Muscle of leg (tissue), 11 donors: ENCODE measurements around the gene LAMC3. TPM values are rescaled to one million over a fixed set of nuclear protein-coding genes. Genes with fewer than 3 reads are reported as not detected.

Experiments used
- DNase-seq: peaks from one replicate; pipeline ENCODE4 v3.0.0; 2013
- H3K27ac ChIP-seq: one replicate; pipeline ENCODE4 v1.5.1; 2013; ENCODE audit warnings: mild to moderate bottlenecking, low read length, control low read depth
- H3K27me3 ChIP-seq: one replicate; pipeline ENCODE4 v1.6.1; 2013; ENCODE audit warnings: low read length; ENCODE audit not compliant: control insufficient read depth, insufficient read depth
- H3K36me3 ChIP-seq: one replicate; pipeline ENCODE4 v1.6.1; 2013; ENCODE audit warnings: low read length; ENCODE audit not compliant: control insufficient read depth, insufficient read depth
- H3K4me1 ChIP-seq: one replicate; pipeline ENCODE4 v1.6.1; 2013; ENCODE audit warnings: low read length; ENCODE audit not compliant: control insufficient read depth, insufficient read depth
- H3K4me3 ChIP-seq: one replicate; pipeline ENCODE4 v1.5.1; 2013; ENCODE audit warnings: low read length, control low read depth
- H3K9me3 ChIP-seq: replicated peaks from 2 replicates; pipeline ENCODE4 v1.6.1; 2013; ENCODE audit warnings: low read depth, low read length; ENCODE audit not compliant: control insufficient read depth
- WGBS: methylation state at CpG from one replicate; pipeline ENCODE4 v1.1.5; 2013; ENCODE audit warnings: missing lambda C conversion rate; ENCODE audit not compliant: insufficient coverage; 5-methylcytosine and 5-hydroxymethylcytosine counted together
- polyA plus RNA-seq, 8 donors: library from polyadenylated mRNA; unstranded; fragments of 120-200 nt; gene quantifications; one replicate each; pipeline versions ENCODE4 v1.2.1 to v1.2.3, GENCODE V29; 2013; ENCODE audit warnings: inconsistent platforms in 1 of 8, low replicate concordance in 1 of 8; ENCODE audit not compliant: insufficient read length in 8 of 8, insufficient read depth in 1 of 8
- total RNA-seq: library from RNA; stranded (reverse); fragments of 120-200 nt; gene quantifications from one replicate; pipeline ENCODE4 v1.2.4, GENCODE V29; 2013

Gene LAMC3
- total and polyA plus RNA-seq, 9 donors = 1.0 to 4.0 (median 1.9) TPM

DNA sequence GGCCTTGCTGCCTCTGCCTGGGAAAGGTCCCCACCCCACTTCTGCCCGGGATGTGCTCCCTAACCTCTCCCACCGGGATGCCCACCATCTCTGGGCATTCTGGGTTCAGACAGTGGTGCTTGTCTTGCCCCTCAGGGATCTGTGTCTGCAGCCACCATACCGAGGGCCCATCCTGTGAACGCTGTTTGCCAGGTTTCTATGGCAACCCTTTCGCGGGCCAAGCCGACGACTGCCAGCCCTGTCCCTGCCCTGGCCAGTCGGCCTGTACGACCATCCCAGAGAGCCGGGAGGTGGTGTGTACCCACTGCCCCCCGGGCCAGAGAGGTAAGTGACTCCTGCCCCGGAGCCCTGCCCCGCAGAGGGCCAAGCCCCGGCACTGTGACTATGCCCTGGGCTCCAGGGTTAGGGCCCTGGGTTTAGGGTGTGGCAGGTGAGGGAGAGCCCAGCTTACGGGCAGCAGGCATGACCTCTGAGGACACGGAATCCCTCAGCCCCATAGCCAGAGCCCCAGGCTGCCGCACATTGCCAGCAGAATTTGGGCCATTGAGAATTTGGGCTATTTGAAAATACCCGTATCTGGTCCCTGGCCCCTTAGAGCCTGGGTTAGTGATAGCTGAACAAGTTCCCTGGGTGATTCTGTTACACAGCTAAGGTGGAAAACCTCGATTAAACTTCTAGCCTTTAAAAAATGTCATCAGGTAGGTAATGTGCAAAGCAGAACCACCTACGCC lies 52.1 kb downstream of the LAMC3 start:
- no peaks in the 10 kb centered on the region for H3K4me1 ChIP-seq
- no peaks in the 10 kb centered on the region for H3K27me3 ChIP-seq
- H3K9me3 ChIP-seq = no peaks in the 10 kb centered on the region
- no peak overlapping the region for H3K27ac ChIP-seq
- no peak for DNase-seq
- H3K36me3 ChIP-seq = no peaks in the 10 kb centered on the region
- 57% methylated on average over 16 of the region's 21 CpGs for WGBS
- no peak overlapping the region for H3K4me3 ChIP-seq

DNA sequence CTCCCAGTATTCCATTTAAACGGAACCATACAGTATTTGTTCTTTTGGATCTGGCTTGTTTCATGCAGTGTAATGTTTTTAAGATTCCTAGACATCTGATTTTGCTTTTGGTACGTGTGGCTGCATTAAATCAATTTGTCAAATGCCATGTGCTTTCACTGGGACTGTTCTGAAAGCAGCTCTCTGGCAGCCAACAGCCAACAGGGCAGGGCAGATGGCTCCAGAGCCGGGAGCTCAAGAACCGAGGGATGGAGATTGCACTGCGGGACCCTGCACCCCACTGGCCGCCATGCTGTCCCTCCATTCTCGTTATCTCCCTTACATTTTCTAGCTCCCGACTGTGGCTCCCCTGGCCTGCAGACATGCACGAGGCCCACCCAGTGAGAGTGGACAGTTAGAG lies 54.0 kb downstream of the LAMC3 start:
- WGBS = 44% methylated on average over 4 of the region's 9 CpGs
- no peaks in the 10 kb centered on the region for H3K9me3 ChIP-seq
- no peaks in the 10 kb centered on the region for H3K36me3 ChIP-seq
- no peak overlapping the region for H3K27ac ChIP-seq
- H3K4me3 ChIP-seq = no peak overlapping the region
- no peaks in the 10 kb centered on the region for H3K27me3 ChIP-seq
- DNase-seq = no peak
- peaks cover under 1% of the 10 kb centered on the region for H3K4me1 ChIP-seq

GRCh38 chr9:131065599-131065998 lies 56.6 kb downstream of the LAMC3 start:
- 96% methylated on average over 5 of the region's 7 CpGs for WGBS
- H3K27ac ChIP-seq = no peak overlapping the region
- H3K9me3 ChIP-seq = no peaks in the 10 kb centered on the region
- H3K4me1 ChIP-seq = peaks cover 3% of the 10 kb centered on the region
- no peak for DNase-seq
- H3K27me3 ChIP-seq = no peaks in the 10 kb centered on the region
- no peak overlapping the region for H3K4me3 ChIP-seq
- H3K36me3 ChIP-seq = no peaks in the 10 kb centered on the region

DNA sequence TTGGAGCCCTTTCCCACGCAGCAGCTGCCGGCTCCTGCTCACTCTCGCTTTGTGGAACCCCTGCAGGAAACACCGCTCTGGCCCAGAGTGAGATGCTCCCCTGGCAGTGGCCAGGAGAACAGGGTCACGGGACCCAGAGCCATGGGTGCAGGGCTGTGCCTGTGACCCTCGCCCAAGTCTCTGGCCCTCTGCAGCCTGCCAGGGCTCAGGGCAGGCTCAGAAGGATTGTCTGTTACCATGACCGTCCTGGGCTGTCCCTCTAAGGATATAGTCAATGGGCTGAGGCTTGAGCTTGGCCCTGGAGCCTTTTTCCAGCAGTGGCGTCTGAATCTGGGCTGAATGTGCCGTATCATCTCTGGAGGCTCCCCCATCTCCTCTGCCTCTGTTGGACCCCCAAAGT lies 58.7 kb downstream of the LAMC3 start:
- no peak overlapping the region for H3K27ac ChIP-seq
- H3K27me3 ChIP-seq = no peaks in the 10 kb centered on the region
- H3K4me3 ChIP-seq = no peak overlapping the region
- peaks cover 3% of the 10 kb centered on the region for H3K4me1 ChIP-seq
- DNase-seq = no peak
- H3K9me3 ChIP-seq = no peaks in the 10 kb centered on the region
- 47% methylated on average over 9 of the region's 9 CpGs for WGBS
- H3K36me3 ChIP-seq = no peaks in the 10 kb centered on the region

GRCh38 chr9:131068076-131068816 lies 59.3 kb downstream of the LAMC3 start:
- H3K4me3 ChIP-seq = no peak overlapping the region
- no peaks in the 10 kb centered on the region for H3K27me3 ChIP-seq
- H3K9me3 ChIP-seq = no peaks in the 10 kb centered on the region
- 61% methylated on average over 12 of the region's 14 CpGs for WGBS
- no peaks in the 10 kb centered on the region for H3K36me3 ChIP-seq
- no peak overlapping the region for H3K27ac ChIP-seq
- no peak for DNase-seq
- H3K4me1 ChIP-seq = peaks cover 3% of the 10 kb centered on the region

GRCh38 chr9:131069699-131070098 lies 60.7 kb downstream of the LAMC3 start:
- H3K9me3 ChIP-seq = no peaks in the 10 kb centered on the region
- H3K36me3 ChIP-seq = no peaks in the 10 kb centered on the region
- H3K4me3 ChIP-seq = no peak overlapping the region
- no peak for DNase-seq
- WGBS = 90% methylated on average over 12 of the region's 15 CpGs
- H3K27ac ChIP-seq = no peak overlapping the region
- no peaks in the 10 kb centered on the region for H3K27me3 ChIP-seq
- peaks cover 3% of the 10 kb centered on the region for H3K4me1 ChIP-seq

DNA sequence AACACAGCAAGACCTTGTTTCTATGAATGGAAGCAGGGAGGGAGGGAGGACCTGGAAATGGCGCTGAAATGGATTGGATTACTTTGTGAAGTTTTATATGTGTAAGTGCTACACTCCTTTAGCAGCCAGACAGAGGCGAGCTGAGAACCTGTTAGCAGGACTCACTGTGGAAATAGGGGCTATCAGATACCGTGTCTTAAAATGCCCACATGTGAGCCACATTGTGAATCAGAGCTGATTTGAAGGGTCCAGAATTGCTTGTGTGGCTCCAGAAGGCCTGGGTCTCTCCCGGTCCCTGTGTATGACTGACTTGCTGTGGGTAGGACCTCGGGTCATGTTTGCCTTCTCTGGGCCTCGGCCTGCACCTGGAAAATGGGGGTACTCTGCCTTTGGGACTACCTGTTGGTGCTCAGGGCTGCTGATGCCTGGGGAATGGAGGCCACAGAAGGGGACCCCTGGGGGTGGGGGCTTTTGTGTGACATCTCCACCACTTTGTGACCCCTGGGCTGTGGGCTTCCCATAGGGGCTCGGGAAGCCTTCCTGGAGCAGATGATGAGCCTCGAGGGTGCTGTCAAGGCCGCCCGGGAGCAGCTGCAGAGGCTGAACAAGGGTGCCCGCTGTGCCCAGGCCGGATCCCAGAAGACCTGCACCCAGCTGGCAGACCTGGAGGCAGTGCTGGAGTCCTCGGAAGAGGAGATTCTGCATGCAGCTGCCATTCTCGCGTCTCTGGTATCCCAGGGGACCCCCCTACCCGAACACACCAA lies 63.3 kb downstream of the LAMC3 start:
- H3K27me3 ChIP-seq = no peaks in the 10 kb centered on the region
- 71% methylated on average over 15 of the region's 16 CpGs for WGBS
- DNase-seq = no peak

GRCh38 chr9:131072871-131073237 lies 63.9 kb downstream of the LAMC3 start:
- Histone ChIP-seq H3K36me3 (no peaks in the 10 kb centered on the region), H3K27ac (no peak overlapping the region), H3K9me3 (no peaks in the 10 kb centered on the region), H3K4me3 (no peak overlapping the region), H3K27me3 (no peaks in the 10 kb centered on the region), H3K4me1 (peaks cover 3% of the 10 kb centered on the region)
- WGBS = 87% methylated on average over 9 of the region's 9 CpGs
- DNase-seq = no peak

More for the DNA sequence above, 63.3 kb downstream of the LAMC3 start:
- Histone ChIP-seq H3K4me1 (peaks cover 3% of the 10 kb centered on the region), H3K36me3 (no peaks in the 10 kb centered on the region), H3K27ac (no peak overlapping the region), H3K4me3 (no peak overlapping the region), H3K9me3 (no peaks in the 10 kb centered on the region)

GRCh38 chr9:131076347-131077195 lies 67.6 kb downstream of the LAMC3 start:
- no peak overlapping the region for H3K27ac ChIP-seq
- no peak for DNase-seq
- H3K4me1 ChIP-seq = no peaks in the 10 kb centered on the region
- 72% methylated on average over 15 of the region's 15 CpGs for WGBS
- no peaks in the 10 kb centered on the region for H3K9me3 ChIP-seq
- no peaks in the 10 kb centered on the region for H3K27me3 ChIP-seq
- no peak overlapping the region for H3K4me3 ChIP-seq
- H3K36me3 ChIP-seq = no peaks in the 10 kb centered on the region
